Tibial artery (tissue), 4 donors: ENCODE measurements around the gene B3GNT3.

Experiments
- DNase-seq, 2 donors: peaks; one replicate each; pipeline ENCODE4 v3.0.0-alpha.2; 2019
- H3K27ac ChIP-seq, 2 donors: fragments of 200-600 bp; sonication (generic) in 1 of 2; 1 replicate in 1 of 2; 2 replicates in 1 of 2; pipeline ENCODE4 v1.5.1; 2018 to 2019; ENCODE audit warnings: mild to moderate bottlenecking in 1 of 2
- H3K27me3 ChIP-seq, 2 donors: fragments of 200-600 bp; sonication (generic) in 1 of 2; one replicate each; pipeline versions ENCODE4 v1.5.1 to v1.6.0; 2016 to 2019
- H3K36me3 ChIP-seq, 3 donors: fragments of 200-600 bp; sonication (generic) in 2 of 3; one replicate each; pipeline ENCODE4 v1.5.1; 2016 to 2019; ENCODE audit warnings: mild to moderate bottlenecking in 2 of 3
- H3K4me1 ChIP-seq, 4 donors: fragments of 200-600 bp; sonication (generic) in 2 of 4; 1 replicate in 3 of 4; 2 replicates in 1 of 4; pipeline ENCODE4 v1.5.1; 2016 to 2019
- H3K4me3 ChIP-seq, 2 donors: fragments of 200-600 bp; sonication (generic) in 1 of 2; 1 replicate in 1 of 2; 2 replicates in 1 of 2; pipeline ENCODE4 v1.5.1; 2018 to 2019; ENCODE audit warnings: mild to moderate bottlenecking in 2 of 2
- H3K9me3 ChIP-seq, 3 donors: fragments of 200-600 bp; sonication (generic) in 1 of 3; one replicate each; pipeline ENCODE4 v1.5.1; 2016 to 2019
- CTCF ChIP-seq, 2 experiments: fragments of 200-600 bp in 1 of 2; fragments of 450-650 bp in 1 of 2; IDR thresholded peaks; one replicate each; pipeline ENCODE4 v1.5.1; 2017 to 2019; ENCODE audit warnings: antibody characterized with exemption in 2 of 2, mild to moderate bottlenecking in 1 of 2, moderate library complexity in 1 of 2
- intact Hi-C: fragments of 100-400 bp; cut with DNase I; formaldehyde crosslinking; loops from one replicate; pipeline ENCODE4 v1.15.0; 2023; ENCODE audit warnings: low total_unique reads

Gene B3GNT3

GRCh38 chr19:17862711-17863519 lies 68.0 kb downstream of the B3GNT3 start:
- H3K36me3 ChIP-seq = peaks cover 34 to 50% (median 47%) of the 10 kb centered on the region in 3 donors
- TF ChIP-seq CTCF (IDR thresholded peaks at IDR 0.05) = no peak
- intact Hi-C loops = loop anchor here (5.0 kb wide), 1 partner anchor 134 kb away; no protein-coding TSS in a partner anchor
- no peak for DNase-seq
- no peaks in the 10 kb centered on the region for H3K9me3 ChIP-seq
- peaks cover 5 to 30% (median 18%) of the 10 kb centered on the region in 4 donors for H3K4me1 ChIP-seq
- no peaks in the 10 kb centered on the region for H3K27me3 ChIP-seq
- no peak overlapping the region for H3K27ac ChIP-seq
- no peak overlapping the region for H3K4me3 ChIP-seq
